ENCODE measurements around the gene DEGS2. TPM values are rescaled to one million over a fixed set of nuclear protein-coding genes. Genes with fewer than 3 reads are reported as not detected.
A peak's percentile ranks its signal among the peaks of the same experiment; 100 is the strongest.

DEGS2 gene
- total and polyA plus RNA-seq, 2 of the 13 experiments (the other 11 are each of a cell fraction or from before 2014, with no cell fraction given): 0.09 TPM

DNA sequence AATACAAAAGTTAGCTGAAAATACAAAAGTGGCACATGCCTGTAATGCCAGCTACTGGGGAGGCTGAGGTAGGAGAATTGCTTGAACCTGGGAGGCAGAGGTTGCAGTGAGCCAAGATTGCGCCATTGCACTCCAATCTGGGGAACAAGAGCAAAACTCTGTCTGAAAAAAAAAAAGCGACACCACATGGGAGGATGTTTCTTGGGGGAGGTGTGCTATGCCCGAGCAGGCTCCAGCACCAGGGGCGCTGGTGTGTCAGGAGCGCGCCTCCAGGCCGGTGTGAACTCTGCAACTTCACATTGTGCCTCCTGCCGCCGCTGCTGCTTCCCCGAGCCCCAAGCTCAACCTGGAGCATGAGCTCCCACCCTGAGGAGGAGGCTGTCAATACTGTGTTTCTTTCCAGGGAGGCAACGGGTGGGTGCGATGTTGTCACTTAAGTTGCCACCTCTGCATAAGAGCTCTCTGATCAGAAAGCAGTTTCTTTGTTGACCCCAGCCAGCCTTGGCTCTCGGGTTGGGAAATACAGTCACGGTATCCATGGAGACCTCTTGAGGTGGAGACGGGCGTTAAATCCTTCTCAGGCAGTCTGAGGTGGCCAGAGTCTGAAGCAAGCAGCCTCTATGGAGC, 18.9 kb downstream of the DEGS2 start (continued):
- TF ChIP-seq ZNF672 (CRISPR knock-in tag; IDR thresholded peaks at IDR 0.05): no peak
- TF ChIP-seq, protein P1, sequence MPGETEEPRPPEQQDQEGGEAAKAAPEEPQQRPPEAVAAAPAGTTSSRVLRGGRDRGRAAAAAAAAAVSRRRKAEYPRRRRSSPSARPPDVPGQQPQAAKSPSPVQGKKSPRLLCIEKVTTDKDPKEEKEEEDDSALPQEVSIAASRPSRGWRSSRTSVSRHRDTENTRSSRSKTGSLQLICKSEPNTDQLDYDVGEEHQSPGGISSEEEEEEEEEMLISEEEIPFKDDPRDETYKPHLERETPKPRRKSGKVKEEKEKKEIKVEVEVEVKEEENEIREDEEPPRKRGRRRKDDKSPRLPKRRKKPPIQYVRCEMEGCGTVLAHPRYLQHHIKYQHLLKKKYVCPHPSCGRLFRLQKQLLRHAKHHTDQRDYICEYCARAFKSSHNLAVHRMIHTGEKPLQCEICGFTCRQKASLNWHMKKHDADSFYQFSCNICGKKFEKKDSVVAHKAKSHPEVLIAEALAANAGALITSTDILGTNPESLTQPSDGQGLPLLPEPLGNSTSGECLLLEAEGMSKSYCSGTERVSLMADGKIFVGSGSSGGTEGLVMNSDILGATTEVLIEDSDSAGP (CRISPR knock-in tag; IDR thresholded peaks at IDR 0.05; ENCODE audit: borderline replicate concordance): peak; percentile 66; the same call in 1 of the 2 replicates
- TF ChIP-seq, protein P2, sequence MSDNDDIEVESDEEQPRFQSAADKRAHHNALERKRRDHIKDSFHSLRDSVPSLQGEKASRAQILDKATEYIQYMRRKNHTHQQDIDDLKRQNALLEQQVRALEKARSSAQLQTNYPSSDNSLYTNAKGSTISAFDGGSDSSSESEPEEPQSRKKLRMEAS (IDR thresholded peaks at IDR 0.05): peak; percentile 64; the same call in 1 of the 2 replicates
- no peak for TF ChIP-seq ARID2 (CRISPR knock-in tag; IDR thresholded peaks at IDR 0.05; ENCODE audit: borderline replicate concordance)
- TF ChIP-seq, protein P3, sequence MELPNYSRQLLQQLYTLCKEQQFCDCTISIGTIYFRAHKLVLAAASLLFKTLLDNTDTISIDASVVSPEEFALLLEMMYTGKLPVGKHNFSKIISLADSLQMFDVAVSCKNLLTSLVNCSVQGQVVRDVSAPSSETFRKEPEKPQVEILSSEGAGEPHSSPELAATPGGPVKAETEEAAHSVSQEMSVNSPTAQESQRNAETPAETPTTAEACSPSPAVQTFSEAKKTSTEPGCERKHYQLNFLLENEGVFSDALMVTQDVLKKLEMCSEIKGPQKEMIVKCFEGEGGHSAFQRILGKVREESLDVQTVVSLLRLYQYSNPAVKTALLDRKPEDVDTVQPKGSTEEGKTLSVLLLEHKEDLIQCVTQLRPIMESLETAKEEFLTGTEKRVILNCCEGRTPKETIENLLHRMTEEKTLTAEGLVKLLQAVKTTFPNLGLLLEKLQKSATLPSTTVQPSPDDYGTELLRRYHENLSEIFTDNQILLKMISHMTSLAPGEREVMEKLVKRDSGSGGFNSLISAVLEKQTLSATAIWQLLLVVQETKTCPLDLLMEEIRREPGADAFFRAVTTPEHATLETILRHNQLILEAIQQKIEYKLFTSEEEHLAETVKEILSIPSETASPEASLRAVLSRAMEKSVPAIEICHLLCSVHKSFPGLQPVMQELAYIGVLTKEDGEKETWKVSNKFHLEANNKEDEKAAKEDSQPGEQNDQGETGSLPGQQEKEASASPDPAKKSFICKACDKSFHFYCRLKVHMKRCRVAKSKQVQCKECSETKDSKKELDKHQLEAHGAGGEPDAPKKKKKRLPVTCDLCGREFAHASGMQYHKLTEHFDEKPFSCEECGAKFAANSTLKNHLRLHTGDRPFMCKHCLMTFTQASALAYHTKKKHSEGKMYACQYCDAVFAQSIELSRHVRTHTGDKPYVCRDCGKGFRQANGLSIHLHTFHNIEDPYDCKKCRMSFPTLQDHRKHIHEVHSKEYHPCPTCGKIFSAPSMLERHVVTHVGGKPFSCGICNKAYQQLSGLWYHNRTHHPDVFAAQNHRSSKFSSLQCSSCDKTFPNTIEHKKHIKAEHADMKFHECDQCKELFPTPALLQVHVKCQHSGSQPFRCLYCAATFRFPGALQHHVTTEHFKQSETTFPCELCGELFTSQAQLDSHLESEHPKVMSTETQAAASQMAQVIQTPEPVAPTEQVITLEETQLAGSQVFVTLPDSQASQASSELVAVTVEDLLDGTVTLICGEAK (IDR thresholded peaks at IDR 0.05): no peak
- TF ChIP-seq, protein P3 (CRISPR knock-in tag; IDR thresholded peaks at IDR 0.05): no peak
- TF ChIP-seq SOX6 (IDR thresholded peaks at IDR 0.05): no peak
- TF ChIP-seq SOX6 (CRISPR knock-in tag; IDR thresholded peaks at IDR 0.05): peak; percentile 61; the same call in 1 of the 2 replicates
- TF ChIP-seq ZFX (CRISPR knock-in tag; IDR thresholded peaks at IDR 0.05; ENCODE audit: low read depth): peak; percentile 30; the same call in 1 of the 2 replicates
- TF ChIP-seq RAD21 (CRISPR knock-in tag; IDR thresholded peaks at IDR 0.05): peak; percentile 83
- peak; percentile 21; the same call in 1 of the 2 replicates for TF ChIP-seq TBX2 (CRISPR knock-in tag; IDR thresholded peaks at IDR 0.05; ENCODE audit: borderline replicate concordance)
- peak; percentile 48; the same call in 1 of the 2 replicates for TF ChIP-seq ZNF292 (CRISPR knock-in tag; IDR thresholded peaks at IDR 0.05; ENCODE audit: borderline replicate concordance, low read depth)
- TF ChIP-seq, protein P4, sequence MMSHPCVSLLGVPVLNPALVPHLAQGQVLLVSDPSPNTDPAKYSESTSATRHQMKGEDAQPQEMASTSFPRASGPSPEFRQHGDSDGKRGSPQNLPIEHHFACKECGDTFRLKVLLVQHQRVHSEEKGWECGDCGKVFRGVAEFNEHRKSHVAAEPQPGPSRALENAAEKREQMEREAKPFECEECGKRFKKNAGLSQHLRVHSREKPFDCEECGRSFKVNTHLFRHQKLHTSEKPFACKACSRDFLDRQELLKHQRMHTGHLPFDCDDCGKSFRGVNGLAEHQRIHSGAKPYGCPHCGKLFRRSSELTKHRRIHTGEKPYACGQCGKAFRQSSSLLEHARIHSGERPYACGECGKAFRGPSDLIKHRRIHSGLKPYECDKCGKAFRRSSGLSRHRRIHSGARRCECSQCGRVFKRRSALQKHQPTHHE (CRISPR knock-in tag; IDR thresholded peaks at IDR 0.05; ENCODE audit: borderline replicate concordance): no peak
- peak; percentile 64; the same call in 1 of the 2 replicates for TF ChIP-seq CEBPB (IDR thresholded peaks at IDR 0.05; ENCODE audit: borderline replicate concordance, low read depth, low read length)
- TF ChIP-seq KAT8 (CRISPR knock-in tag; IDR thresholded peaks at IDR 0.05): peak; percentile 13; the same call in 1 of the 2 replicates
- peak; percentile 81 for TF ChIP-seq XRCC5 (optimal IDR thresholded peaks at IDR 0.05; ENCODE audit: low read length)

Data from HepG2 (cell line).